ENCODE data around the gene DLG1.
"Not testable (repeated sequence)": the region's sequence is repeated elsewhere in the genome, so short reads cannot be mapped to it uniquely, and the experiment has no call there.

DLG1 gene

GRCh38 chr3:197292083-197292646, 6.2 kb downstream of the DLG1 start:
- DNase-seq (ENCODE audit: low read depth in 1 of 2, low spot score in 1 of 2), result no peak

DNA sequence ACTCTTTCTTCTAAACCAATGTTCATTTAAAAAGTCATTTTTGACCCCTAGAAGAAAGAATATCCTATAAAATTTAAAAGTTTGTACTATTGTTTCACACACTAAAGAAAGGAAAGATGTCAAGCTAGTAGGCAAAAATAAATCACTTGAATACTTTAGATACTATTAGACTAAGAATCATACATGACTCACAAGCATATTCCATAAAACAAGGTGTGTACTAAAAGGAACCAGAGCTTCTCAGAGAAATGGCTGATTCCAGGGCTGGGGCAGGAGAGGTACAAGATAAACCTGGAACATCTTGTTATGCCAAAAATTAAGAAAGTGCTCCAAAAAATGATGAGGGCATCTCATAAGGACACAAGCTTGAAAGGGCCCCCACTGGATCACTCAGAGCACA, 8.7 kb downstream of the DLG1 start:
- no peak for DNase-seq (ENCODE audit: low read depth in 1 of 2, low spot score in 1 of 2)

DNA sequence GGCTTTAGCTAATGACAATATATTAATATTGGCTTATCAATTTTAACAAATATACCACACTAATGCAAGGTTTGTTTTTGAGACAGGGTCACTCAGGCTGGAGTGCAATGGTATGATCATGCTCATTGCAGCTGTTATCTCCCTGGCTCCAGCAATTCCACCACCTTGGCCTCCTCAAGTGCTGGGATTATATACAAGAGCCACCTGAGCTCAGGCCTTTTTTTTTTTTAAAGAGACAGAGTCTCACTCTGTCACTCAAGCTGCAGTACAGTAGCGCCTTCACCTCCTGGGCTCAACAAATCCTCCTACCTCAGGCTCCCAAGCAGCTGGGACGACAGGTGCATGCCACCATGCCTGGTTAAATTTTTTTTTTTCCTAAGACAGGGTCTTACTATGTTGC, 11.7 kb downstream of the DLG1 start:
- no peak for DNase-seq (ENCODE audit: low read depth in 1 of 2, low spot score in 1 of 2)

DNA sequence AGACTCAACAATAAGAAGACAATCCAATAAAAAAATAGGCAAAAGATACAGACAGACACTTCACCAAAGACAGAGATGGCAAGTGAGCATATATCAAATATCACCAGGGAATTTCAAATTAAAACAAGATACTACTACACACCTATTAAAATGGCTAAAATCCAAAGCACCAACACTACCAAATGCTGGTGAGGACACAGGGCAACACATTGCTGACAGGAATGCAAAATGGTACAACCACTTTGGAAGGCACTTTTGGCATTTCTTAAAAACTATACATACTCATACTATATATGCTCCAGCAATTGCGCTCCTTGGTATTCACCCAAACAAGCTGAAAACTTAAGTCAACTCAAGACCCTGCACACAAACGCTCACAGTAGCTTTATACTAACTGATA, 12.9 kb downstream of the DLG1 start:
- no peak for DNase-seq (ENCODE audit: low read depth in 1 of 2, low spot score in 1 of 2)

DNA sequence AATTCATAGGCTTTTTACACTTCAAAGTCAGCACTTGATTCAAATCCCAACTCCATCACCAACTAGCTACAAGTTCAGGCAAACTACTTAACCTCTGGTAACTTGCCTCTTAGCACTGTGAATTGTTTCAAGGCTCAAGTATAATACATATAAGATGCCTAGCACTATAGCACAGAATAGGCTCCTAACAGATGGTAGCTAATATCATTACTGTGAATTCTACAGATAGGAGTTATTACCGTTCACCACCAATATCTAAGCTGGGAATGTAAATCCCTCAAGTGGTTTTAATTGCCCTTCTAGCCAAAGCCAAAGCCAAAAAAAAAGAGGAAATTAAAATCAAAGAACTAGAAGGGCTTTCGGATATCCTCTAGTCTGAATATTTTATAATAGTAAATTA, 15.4 kb downstream of the DLG1 start:
- DNase-seq (ENCODE audit: low read depth in 1 of 2, low spot score in 1 of 2), result no peak

- no peak for DNase-seq (ENCODE audit: low read depth in 1 of 2, low spot score in 1 of 2)
Observed at GRCh38 chr3:197281849-197282248, 16.6 kb downstream of the DLG1 start.

- no peak for DNase-seq (ENCODE audit: low read depth in 1 of 2, low spot score in 1 of 2)
Observed at GRCh38 chr3:197280156-197280555, 18.3 kb downstream of the DLG1 start.

GRCh38 chr3:197278933-197279332, 19.5 kb downstream of the DLG1 start:
- no peak for DNase-seq (ENCODE audit: low read depth in 1 of 2, low spot score in 1 of 2)

DNA sequence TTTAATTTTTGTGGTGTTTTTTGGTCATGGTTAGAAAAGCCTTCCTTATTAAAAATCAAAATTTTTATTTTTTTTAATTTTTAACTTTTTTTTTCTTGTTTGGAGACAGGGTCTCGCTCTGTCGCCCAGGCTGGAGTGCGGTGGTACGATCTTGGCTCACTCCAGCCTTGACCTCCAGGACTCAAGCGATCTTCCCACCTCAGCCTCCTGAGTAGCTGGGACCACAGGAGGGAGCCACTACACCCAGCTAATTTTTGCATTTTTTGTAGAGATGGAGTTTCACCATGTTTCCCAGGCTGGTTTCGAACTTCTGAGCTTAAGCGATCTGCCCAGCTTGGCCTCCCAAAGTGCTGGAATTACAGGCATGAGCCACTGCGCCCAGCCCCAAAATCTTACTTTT, 21.6 kb downstream of the DLG1 start:
- DNase-seq (ENCODE audit: low read depth in 1 of 2, low spot score in 1 of 2), result not testable (repeated sequence)

DNA sequence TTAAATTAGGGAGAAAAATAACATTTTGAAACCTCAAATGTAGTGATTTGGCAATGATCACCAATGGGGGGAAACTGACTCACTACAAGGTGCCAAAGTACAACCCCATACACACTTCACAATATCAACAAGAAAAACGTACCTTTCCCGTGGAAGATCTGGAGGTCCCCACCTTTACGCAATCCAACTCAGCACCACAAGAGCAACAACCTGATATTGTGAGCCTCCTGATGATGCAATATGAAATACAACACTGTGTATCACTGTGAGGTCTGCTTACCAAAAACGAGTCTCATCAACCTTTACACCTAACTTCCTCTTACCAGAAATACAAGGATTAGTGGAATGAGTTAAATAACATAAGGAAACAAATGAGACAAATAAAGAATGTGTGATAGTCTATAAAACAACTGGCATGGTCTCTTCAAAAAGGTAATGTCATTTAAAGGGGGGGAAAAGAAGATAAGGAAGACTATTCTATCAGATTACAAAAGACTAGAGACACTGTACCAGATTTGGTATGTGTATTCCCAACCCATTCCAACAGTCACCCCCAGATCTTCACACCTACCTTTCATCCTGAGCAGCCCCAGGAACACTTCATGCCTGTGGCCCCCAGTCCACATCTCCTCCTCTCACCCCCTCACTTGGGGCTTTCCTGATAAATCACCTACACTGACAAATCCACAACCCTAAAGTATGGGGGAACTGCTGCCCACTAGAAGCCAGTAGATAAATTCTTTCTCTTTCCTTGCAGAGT, 27.7 kb downstream of the DLG1 start:
- no peak for DNase-seq (ENCODE audit: low read depth in 1 of 2, low spot score in 1 of 2)

- no peak for DNase-seq (ENCODE audit: low read depth in 1 of 2, low spot score in 1 of 2)
Observed at GRCh38 chr3:197269024-197269423, 29.4 kb downstream of the DLG1 start.

DNA sequence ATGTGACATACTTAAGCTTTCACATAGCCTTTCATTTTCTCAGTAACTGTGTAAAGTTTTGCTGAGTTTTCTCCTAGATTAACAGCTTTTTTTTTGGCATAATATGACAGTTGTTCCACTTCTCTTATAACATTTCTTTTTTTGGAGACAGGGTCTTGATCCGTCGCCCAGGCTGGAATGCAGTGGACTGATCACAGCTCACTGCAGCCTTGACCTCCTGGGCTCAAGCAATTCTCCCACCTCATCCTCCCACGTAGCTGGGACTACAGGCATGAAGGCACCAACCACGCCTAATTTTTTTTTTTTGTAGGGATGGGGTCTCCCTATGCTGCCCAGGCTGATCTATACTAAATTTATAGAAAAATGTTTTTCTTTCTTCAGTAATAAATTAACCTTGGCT, 30.1 kb downstream of the DLG1 start:
- no peak for DNase-seq (ENCODE audit: low read depth in 1 of 2, low spot score in 1 of 2)

- DNase-seq (ENCODE audit: low read depth in 1 of 2, low spot score in 1 of 2), result no peak
Observed at GRCh38 chr3:197266331-197266730, 32.1 kb downstream of the DLG1 start.

DNA sequence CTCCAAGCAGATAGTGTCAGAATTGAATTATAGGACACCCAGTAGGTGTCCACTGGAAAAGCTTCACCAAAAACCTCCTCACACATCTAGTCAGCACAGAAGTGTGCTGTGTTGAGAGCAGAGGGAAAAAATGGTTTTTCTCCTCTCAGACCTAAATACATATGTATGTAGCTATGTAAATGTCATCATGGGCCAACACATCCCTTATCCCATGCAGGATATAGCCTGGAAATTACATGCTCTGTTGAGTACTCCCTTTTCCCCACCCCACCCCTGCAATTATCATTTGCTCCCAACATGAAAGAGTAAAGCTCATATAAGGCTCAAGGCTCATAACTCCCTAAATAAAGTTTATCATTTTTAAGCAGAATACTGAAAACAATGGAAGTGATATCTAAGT, 35.7 kb downstream of the DLG1 start:
- DNase-seq (ENCODE audit: low read depth in 1 of 2, low spot score in 1 of 2), result no peak

DNA sequence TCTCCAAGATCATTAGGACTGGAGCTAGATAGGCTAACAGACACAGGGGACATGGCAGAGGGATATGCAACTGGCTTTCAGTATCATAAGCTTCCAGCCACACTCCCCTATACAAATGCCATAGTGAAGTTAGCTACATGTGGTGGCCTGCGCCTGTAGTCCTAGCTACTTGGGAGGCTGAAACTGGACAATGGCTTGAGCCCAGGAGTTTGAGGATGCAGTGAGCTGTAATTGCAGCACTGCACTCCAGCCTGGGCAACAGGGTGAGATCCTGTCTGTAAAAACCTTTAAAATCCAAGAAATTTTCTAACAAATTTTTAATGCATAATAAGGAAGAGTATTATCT, 37.3 kb downstream of the DLG1 start:
- no peak for DNase-seq (ENCODE audit: low read depth in 1 of 2, low spot score in 1 of 2)

DNA sequence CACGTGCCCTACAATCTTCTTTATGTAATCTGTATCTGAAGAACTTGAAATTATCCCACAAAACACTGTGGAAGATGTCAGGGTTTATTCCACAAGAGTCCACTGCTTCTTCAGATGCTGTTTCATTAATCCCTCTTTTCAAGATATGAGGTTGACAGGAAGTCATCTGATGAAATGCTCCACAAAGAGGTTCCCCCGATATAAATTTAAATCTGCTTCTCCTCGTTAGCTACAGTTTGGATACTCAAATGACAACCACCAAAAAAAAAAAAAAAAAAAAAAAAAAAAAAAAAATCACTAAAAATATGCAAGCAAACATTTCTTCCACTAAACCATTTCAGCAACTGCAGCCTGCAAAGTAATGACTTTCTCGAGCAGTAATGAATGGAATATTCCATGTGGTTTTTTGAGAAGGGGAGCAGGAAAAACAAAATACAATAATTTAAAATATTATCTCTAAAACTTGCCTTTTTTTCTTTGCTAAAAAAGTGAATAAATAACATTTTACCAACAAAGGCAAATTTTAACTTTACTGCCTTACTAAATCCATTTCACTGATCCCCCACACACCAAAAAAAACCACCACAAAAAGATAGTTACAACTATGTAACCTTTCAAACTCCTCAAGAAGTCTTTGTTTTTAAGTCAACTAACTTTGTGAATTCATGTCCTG, 37.8 kb downstream of the DLG1 start:
- no peak for DNase-seq (ENCODE audit: low read depth in 1 of 2, low spot score in 1 of 2)

GRCh38 chr3:197259096-197259495, 39.3 kb downstream of the DLG1 start:
- DNase-seq (ENCODE audit: low read depth in 1 of 2, low spot score in 1 of 2), result no peak

- no peak for DNase-seq (ENCODE audit: low read depth in 1 of 2, low spot score in 1 of 2)
Observed at GRCh38 chr3:197258168-197258755, 40.1 kb downstream of the DLG1 start.

- DNase-seq (ENCODE audit: low read depth in 1 of 2, low spot score in 1 of 2), result no peak
Observed at GRCh38 chr3:197257711-197258110, 40.7 kb downstream of the DLG1 start.

DNA sequence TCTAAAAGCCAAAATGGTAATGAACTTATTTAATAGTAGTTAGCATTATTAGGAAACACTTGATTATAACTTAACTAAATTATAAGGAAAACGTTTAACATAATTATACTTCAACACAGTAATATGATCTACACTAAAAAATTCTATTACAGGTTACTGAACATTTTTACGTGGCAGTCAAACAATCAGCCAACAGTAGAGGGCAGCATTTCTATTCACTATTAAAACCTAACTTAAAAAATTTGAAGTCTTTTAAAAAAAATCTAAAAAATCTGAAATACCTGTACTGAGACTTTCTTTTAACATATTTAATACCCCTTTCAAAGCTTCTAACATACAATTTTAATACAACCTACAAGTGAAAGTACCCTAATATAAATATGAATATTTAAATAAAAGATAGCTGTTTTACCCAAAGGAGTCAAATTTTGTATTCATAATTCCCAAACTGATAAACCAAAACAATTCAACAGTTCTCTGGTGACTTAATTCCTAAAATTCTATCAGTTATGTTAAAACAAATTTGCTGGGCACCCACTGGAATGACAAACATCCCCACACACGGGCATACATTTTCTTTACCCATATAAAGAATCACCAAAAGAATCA, 41.5 kb downstream of the DLG1 start:
- DNase-seq (ENCODE audit: low read depth in 1 of 2, low spot score in 1 of 2), result no peak

DNA sequence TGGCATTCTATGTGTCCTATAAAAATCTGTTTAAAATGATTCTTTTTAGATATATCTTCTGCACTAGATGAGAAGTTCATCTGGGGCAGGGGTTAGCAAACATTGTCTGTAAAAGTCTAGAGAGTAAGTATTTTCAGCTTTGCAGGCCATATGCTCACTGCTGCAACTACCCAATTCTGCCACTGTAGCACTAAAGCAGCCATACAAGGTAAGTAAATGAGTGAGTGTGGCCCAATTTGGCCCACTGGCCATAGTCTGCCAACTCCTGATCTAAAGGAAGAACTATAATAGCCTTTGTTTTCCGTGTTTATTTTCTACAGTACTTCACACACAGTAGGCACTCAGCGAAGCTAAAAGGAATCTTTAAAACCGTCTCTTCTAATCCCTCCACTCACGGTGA, 42.3 kb downstream of the DLG1 start:
- DNase-seq (ENCODE audit: low read depth in 1 of 2, low spot score in 1 of 2), result no peak
